ENCODE data around the gene FRRS1L.

FRRS1L gene

GRCh38 chr9:109088221-109088620 lies 78.8 kb downstream of the FRRS1L start (continued):
- TF ChIP-seq TSHZ2 (CRISPR knock-in tag; IDR thresholded peaks at IDR 0.05) = no peak
- no peak for TF ChIP-seq PATZ1 (CRISPR knock-in tag; IDR thresholded peaks at IDR 0.05; ENCODE audit: borderline replicate concordance)
- no peak for TF ChIP-seq ZFP3 (CRISPR knock-in tag; IDR thresholded peaks at IDR 0.05)
- TF ChIP-seq OSR1 (CRISPR knock-in tag; IDR thresholded peaks at IDR 0.05) = no peak
- TF ChIP-seq ZNF70 (CRISPR knock-in tag; IDR thresholded peaks at IDR 0.05) = no peak
- TF ChIP-seq TCF4 (CRISPR knock-in tag; IDR thresholded peaks at IDR 0.05; ENCODE audit: borderline replicate concordance) = no peak
- no peak for TF ChIP-seq ESRRG (CRISPR knock-in tag; IDR thresholded peaks at IDR 0.05)
- no peak for TF ChIP-seq ISL1 (CRISPR knock-in tag; IDR thresholded peaks at IDR 0.05)

- ATAC-seq = no peak
- no peak for TF ChIP-seq TCF4 (CRISPR knock-in tag; IDR thresholded peaks at IDR 0.05; ENCODE audit: borderline replicate concordance)
- no peak for TF ChIP-seq ZFP3 (CRISPR knock-in tag; IDR thresholded peaks at IDR 0.05)
- TF ChIP-seq ISL1 (CRISPR knock-in tag; IDR thresholded peaks at IDR 0.05) = no peak
- no peak for TF ChIP-seq SNAI2 (CRISPR knock-in tag; IDR thresholded peaks at IDR 0.05)
- TF ChIP-seq CSRNP3 (CRISPR knock-in tag; IDR thresholded peaks at IDR 0.05) = no peak
- no peak for TF ChIP-seq OSR1 (CRISPR knock-in tag; IDR thresholded peaks at IDR 0.05)
- no peak for TF ChIP-seq TOX (CRISPR knock-in tag; IDR thresholded peaks at IDR 0.05; ENCODE audit: borderline replicate concordance)
- no peak for TF ChIP-seq PATZ1 (CRISPR knock-in tag; IDR thresholded peaks at IDR 0.05; ENCODE audit: borderline replicate concordance)
- TF ChIP-seq RARB (CRISPR knock-in tag; IDR thresholded peaks at IDR 0.05) = no peak
- TF ChIP-seq POU6F1 (CRISPR knock-in tag; IDR thresholded peaks at IDR 0.05; ENCODE audit: borderline replicate concordance, low read depth) = no peak
- no peak for TF ChIP-seq BACH2 (CRISPR knock-in tag; IDR thresholded peaks at IDR 0.05; ENCODE audit: borderline replicate concordance)
- no peak for TF ChIP-seq PPARA (CRISPR knock-in tag; IDR thresholded peaks at IDR 0.05; ENCODE audit: borderline replicate concordance)
- no peak for TF ChIP-seq CREB5 (CRISPR knock-in tag; IDR thresholded peaks at IDR 0.05; ENCODE audit: low read depth)
- TF ChIP-seq ARNTL (CRISPR knock-in tag; IDR thresholded peaks at IDR 0.05; ENCODE audit: borderline replicate concordance, low read depth) = no peak
- no peak for TF ChIP-seq ZFP30 (CRISPR knock-in tag; IDR thresholded peaks at IDR 0.05)
Measured at GRCh38 chr9:109087795-109088194, 79.3 kb downstream of the FRRS1L start.

- 0 out of 3 replicates have a peak, but pooled peaks have one; percentile 42 for ATAC-seq
- TF ChIP-seq TSHZ2 (CRISPR knock-in tag; IDR thresholded peaks at IDR 0.05) (no peak), ZFP3 (CRISPR knock-in tag; IDR thresholded peaks at IDR 0.05) (peak; percentile 93), OSR1 (CRISPR knock-in tag; IDR thresholded peaks at IDR 0.05) (no peak), ARNTL (CRISPR knock-in tag; IDR thresholded peaks at IDR 0.05; ENCODE audit: borderline replicate concordance, low read depth) (no peak)
Measured at GRCh38 chr9:109086221-109086620, 80.8 kb downstream of the FRRS1L start.

Measured in SK-N-SH treated with all-trans-retinoic acid at 6 μM for 48 hours (cell line).